Type B pancreatic cell (in vitro differentiated cells): Measurements from ENCODE around the gene FRMD5. TPM values are rescaled to one million over a fixed set of nuclear protein-coding genes. Genes with fewer than 3 reads are reported as not detected.
A peak's percentile ranks its signal among the peaks of the same experiment; 100 is the strongest.

ENCODE experiments used
- DNase-seq: peaks from one replicate; pipeline ENCODE4 v3.0.0; 2021; ENCODE audit warnings: mixed read lengths; ENCODE audit not compliant: unreplicated experiment; ENCODE audit errors: extremely low spot score
- H3K27ac Mint-ChIP-seq: 2 replicates; pipeline ENCODE4 v1.8.0; 2021; ENCODE audit warnings: mild to moderate bottlenecking, mixed read lengths
- H3K27me3 Mint-ChIP-seq: 2 replicates; pipeline ENCODE4 v1.8.0; 2021; ENCODE audit warnings: mixed read lengths
- H3K36me3 Mint-ChIP-seq: 2 replicates; pipeline ENCODE4 v1.8.0; 2021; ENCODE audit warnings: mixed read lengths
- H3K4me1 Mint-ChIP-seq: one replicate; pipeline ENCODE4 v1.8.0; 2021; ENCODE audit warnings: mixed read lengths; ENCODE audit not compliant: unreplicated experiment
- H3K4me3 Mint-ChIP-seq: 2 replicates; pipeline ENCODE4 v1.8.0; 2021; ENCODE audit warnings: mild to moderate bottlenecking, mixed read lengths
- H3K9me3 Mint-ChIP-seq: 2 replicates; pipeline ENCODE4 v1.8.0; 2021; ENCODE audit warnings: mixed read lengths
- CTCF ChIP-seq: fragments of 200-600 bp; sonication (generic); conservative IDR thresholded peaks from 2 replicates; pipeline ENCODE4 v1.5.0; 2021; ENCODE audit warnings: antibody characterized with exemption, mild to moderate bottlenecking
- total RNA-seq: library from RNA; stranded (reverse); gene quantifications from 2 replicates; pipeline ENCODE4 v1.2.1, GENCODE V29; 2021; ENCODE audit warnings: low replicate concordance

The FRMD5 gene
- total RNA-seq, 1 donor from 2014 or later, result 3.8 TPM

- no peaks in the 10 kb centered on the region for H3K9me3 Mint-ChIP-seq
- H3K36me3 Mint-ChIP-seq, result no peaks in the 10 kb centered on the region
- DNase-seq, result no peak
- TF ChIP-seq CTCF, result no peak
- H3K4me1 Mint-ChIP-seq, result peaks cover 5% of the 10 kb centered on the region
- no peak overlapping the region for H3K4me3 Mint-ChIP-seq
- H3K27me3 Mint-ChIP-seq, result no peaks in the 10 kb centered on the region
- H3K27ac Mint-ChIP-seq, result no peak overlapping the region
These were observed 35.6 kb downstream of the FRMD5 start for GRCh38 chr15:44159492-44159891.

DNA sequence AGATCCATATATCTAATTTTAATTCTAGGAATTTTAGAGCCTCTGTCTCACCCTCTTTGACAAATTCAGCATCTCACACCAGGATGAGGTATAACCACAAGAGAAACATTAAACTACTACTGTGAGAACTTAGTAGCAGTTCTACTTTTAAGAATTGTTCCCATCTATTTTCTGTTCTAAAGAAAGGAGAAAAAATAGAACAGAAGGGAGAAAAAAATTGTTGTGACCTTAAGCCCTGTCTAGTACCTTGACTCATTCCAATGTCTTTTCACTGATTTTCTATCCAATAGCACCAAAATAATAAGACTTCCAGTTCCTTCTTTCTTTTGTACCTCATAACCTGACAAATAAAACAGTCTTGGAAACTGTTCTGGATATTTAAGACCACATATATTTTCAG lies 37.0 kb downstream of the FRMD5 start:
- no peak overlapping the region for H3K4me3 Mint-ChIP-seq
- no peaks in the 10 kb centered on the region for H3K36me3 Mint-ChIP-seq
- peaks cover 5% of the 10 kb centered on the region for H3K4me1 Mint-ChIP-seq
- peak overlapping the region; percentile 36 for H3K27ac Mint-ChIP-seq
- H3K9me3 Mint-ChIP-seq, result no peaks in the 10 kb centered on the region
- no peaks in the 10 kb centered on the region for H3K27me3 Mint-ChIP-seq
- TF ChIP-seq CTCF, result no peak
- no peak for DNase-seq

GRCh38 chr15:44157679-44158078 lies 37.4 kb downstream of the FRMD5 start:
- peak overlapping the region; percentile 36 for H3K27ac Mint-ChIP-seq
- H3K36me3 Mint-ChIP-seq, result no peaks in the 10 kb centered on the region
- no peaks in the 10 kb centered on the region for H3K9me3 Mint-ChIP-seq
- H3K27me3 Mint-ChIP-seq, result no peaks in the 10 kb centered on the region
- TF ChIP-seq CTCF, result no peak
- H3K4me3 Mint-ChIP-seq, result no peak overlapping the region
- peaks cover 5% of the 10 kb centered on the region for H3K4me1 Mint-ChIP-seq
- no peak for DNase-seq

- Mint-ChIP-seq H3K27me3 (no peaks in the 10 kb centered on the region), H3K27ac (no peak overlapping the region), H3K4me3 (no peak overlapping the region), H3K36me3 (no peaks in the 10 kb centered on the region), H3K9me3 (no peaks in the 10 kb centered on the region), H3K4me1 (peaks cover 5% of the 10 kb centered on the region)
- no peak for DNase-seq
- TF ChIP-seq CTCF, result no peak
These were observed 41.7 kb downstream of the FRMD5 start for GRCh38 chr15:44153352-44153751.

DNA sequence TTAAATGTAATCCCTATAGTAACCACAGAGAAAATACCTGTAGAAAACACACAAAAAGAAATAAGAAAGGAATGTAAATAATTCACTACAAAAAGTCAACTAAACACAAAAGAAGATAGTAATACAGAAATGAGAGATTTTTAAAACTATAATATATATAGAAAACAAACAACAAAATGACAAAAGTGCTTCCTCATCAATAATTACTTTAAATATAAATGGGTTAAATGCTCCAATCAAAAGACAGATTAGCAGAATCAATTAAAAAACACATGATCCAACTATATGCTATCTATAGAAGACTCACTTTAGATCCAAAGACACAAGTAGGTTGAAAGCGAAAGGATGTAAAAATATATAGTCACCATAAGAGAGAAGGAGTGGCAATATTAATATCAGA lies 45.8 kb downstream of the FRMD5 start:
- DNase-seq, result no peak
- TF ChIP-seq CTCF, result no peak
- Mint-ChIP-seq H3K27ac (no peak overlapping the region), H3K36me3 (no peaks in the 10 kb centered on the region), H3K9me3 (no peaks in the 10 kb centered on the region), H3K4me1 (no peaks in the 10 kb centered on the region), H3K4me3 (no peak overlapping the region), H3K27me3 (no peaks in the 10 kb centered on the region)

- no peak overlapping the region for H3K4me3 Mint-ChIP-seq
- H3K36me3 Mint-ChIP-seq, result no peaks in the 10 kb centered on the region
- H3K27ac Mint-ChIP-seq, result no peak overlapping the region
- H3K9me3 Mint-ChIP-seq, result no peaks in the 10 kb centered on the region
- H3K27me3 Mint-ChIP-seq, result no peaks in the 10 kb centered on the region
- H3K4me1 Mint-ChIP-seq, result no peaks in the 10 kb centered on the region
- no peak for TF ChIP-seq CTCF
- no peak for DNase-seq
These were observed 46.5 kb downstream of the FRMD5 start for GRCh38 chr15:44148580-44148979.
